ENCODE measurements around the gene PTPRG.

DNA sequence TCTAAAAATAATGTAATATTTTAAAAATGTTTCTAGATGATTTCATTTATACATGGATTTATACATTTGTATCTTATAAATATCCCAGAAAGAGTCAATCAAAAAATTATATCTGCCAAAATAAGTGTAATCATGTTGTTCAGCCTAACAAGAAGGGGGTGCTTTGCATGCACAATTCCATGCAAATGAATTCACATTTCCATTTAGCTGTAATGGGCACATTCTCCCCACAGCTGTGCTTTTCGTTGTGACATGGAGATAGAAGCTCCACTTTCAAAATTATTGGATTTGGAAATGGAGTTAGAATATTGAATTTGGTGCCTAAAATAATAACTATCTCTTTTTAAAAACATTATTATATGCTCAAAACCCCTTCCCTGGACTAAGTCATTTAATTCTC lies 270.6 kb downstream of the PTPRG start:
- TF ChIP-seq EZH2 (IDR thresholded peaks at IDR 0.05; ENCODE audit: low read length), result no peak
- TF ChIP-seq, protein P1, sequence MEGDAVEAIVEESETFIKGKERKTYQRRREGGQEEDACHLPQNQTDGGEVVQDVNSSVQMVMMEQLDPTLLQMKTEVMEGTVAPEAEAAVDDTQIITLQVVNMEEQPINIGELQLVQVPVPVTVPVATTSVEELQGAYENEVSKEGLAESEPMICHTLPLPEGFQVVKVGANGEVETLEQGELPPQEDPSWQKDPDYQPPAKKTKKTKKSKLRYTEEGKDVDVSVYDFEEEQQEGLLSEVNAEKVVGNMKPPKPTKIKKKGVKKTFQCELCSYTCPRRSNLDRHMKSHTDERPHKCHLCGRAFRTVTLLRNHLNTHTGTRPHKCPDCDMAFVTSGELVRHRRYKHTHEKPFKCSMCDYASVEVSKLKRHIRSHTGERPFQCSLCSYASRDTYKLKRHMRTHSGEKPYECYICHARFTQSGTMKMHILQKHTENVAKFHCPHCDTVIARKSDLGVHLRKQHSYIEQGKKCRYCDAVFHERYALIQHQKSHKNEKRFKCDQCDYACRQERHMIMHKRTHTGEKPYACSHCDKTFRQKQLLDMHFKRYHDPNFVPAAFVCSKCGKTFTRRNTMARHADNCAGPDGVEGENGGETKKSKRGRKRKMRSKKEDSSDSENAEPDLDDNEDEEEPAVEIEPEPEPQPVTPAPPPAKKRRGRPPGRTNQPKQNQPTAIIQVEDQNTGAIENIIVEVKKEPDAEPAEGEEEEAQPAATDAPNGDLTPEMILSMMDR (optimal IDR thresholded peaks at IDR 0.05 in 1 of 3, IDR thresholded peaks at IDR 0.05 in 1 of 3, conservative IDR thresholded peaks at IDR 0.05 in 1 of 3; ENCODE audit: extremely low read depth in 1 of 3, insufficient read depth in 2 of 3, low read length in 3 of 3), result no peak

Measured in keratinocyte (primary cell).